HG02571 (cell line): ENCODE results near the gene DNPH1.
A peak's percentile ranks its signal among the peaks of the same experiment; 100 is the strongest.

Experiments used
- ATAC-seq: cut with Tn5 transposase; IDR thresholded peaks from one replicate; pipeline ENCODE4 v1.9.1; 2021; ENCODE audit warnings: mild to moderate bottlenecking, moderate library complexity; ENCODE audit not compliant: unreplicated experiment

The DNPH1 gene

GRCh38 chr6:43228951-43229802, at the start of gene DNPH1:
DNPH1 (minus strand) TSS chr6:43229481; CDS start chr6:43229456, 25 bp downstream.
- ATAC-seq: peak; percentile 78

GRCh38 chr6:43278524-43279078, 49.3 kb upstream of the DNPH1 start:
- no peak for ATAC-seq

- no peak for ATAC-seq
Measured at GRCh38 chr6:43277643-43278523, 48.6 kb upstream of the DNPH1 start.

GRCh38 chr6:43277306-43277642, 48.0 kb upstream of the DNPH1 start:
- ATAC-seq: no peak

- ATAC-seq: no peak
Measured at GRCh38 chr6:43276577-43277305, 47.5 kb upstream of the DNPH1 start.

- no peak for ATAC-seq
Measured at GRCh38 chr6:43275801-43276576, 46.7 kb upstream of the DNPH1 start.

- no peak for ATAC-seq
Measured at GRCh38 chr6:43274916-43275597, 45.8 kb upstream of the DNPH1 start.

- ATAC-seq: no peak
Measured at GRCh38 chr6:43274127-43274915, 45.0 kb upstream of the DNPH1 start.

- no peak for ATAC-seq
Measured at GRCh38 chr6:43273707-43274106, 44.4 kb upstream of the DNPH1 start.

GRCh38 chr6:43271944-43272343, 42.7 kb upstream of the DNPH1 start:
- ATAC-seq: no peak

- no peak for ATAC-seq
Measured at GRCh38 chr6:43271103-43271815, 42.0 kb upstream of the DNPH1 start.

- no peak for ATAC-seq
Measured at GRCh38 chr6:43269273-43270007, 40.2 kb upstream of the DNPH1 start.

GRCh38 chr6:43268782-43269272, 39.5 kb upstream of the DNPH1 start:
- no peak for ATAC-seq

- ATAC-seq: no peak
Measured at GRCh38 chr6:43268355-43268700, 39.0 kb upstream of the DNPH1 start.

GRCh38 chr6:43267619-43268354, 38.5 kb upstream of the DNPH1 start:
- ATAC-seq: no peak

- no peak for ATAC-seq
Measured at GRCh38 chr6:43265564-43265963, 36.3 kb upstream of the DNPH1 start.
